ENCODE data around the gene MACROD2. TPM values are rescaled to one million over a fixed set of nuclear protein-coding genes. Genes with fewer than 3 reads are reported as not detected.

Gene MACROD2
- total and polyA plus RNA-seq, 2 experiments from 2014 or later: 2.8 to 4.3 TPM

- Histone ChIP-seq H3K36me3 (ENCODE audit: insufficient read depth) (no peaks in the 10 kb centered on the region), H3K79me2 (replicated peaks; ENCODE audit: insufficient read depth) (no peaks in the 10 kb centered on the region), H3K4me2 (no peak overlapping the region), H2AFZ (no peak overlapping the region), H3K27ac (ENCODE audit: low read depth) (no peak overlapping the region), H3K4me1 (ENCODE audit: insufficient read depth) (peaks cover 16% of the 10 kb centered on the region; the same call in 1 of the 2 replicates), H3K4me3 (no peak overlapping the region), H3K9me2 (ENCODE audit: insufficient read depth) (peaks cover under 1% of the 10 kb centered on the region), H3K27me3 (ENCODE audit: insufficient read depth) (no peaks in the 10 kb centered on the region), H3F3A (replicated peaks; ENCODE audit: low read depth) (no peaks in the 10 kb centered on the region), H4K20me1 (replicated peaks; ENCODE audit: insufficient read depth) (no peaks in the 10 kb centered on the region)
- no peak for DNase-seq (ENCODE audit: low spot score)
- H3K27me3 Mint-ChIP-seq (ENCODE audit: insufficient read depth, low read depth, poor library complexity): no peaks in the 10 kb centered on the region
- TF ChIP-seq CREB1 (CRISPR knock-in tag; IDR thresholded peaks at IDR 0.05; ENCODE audit: low read depth) (no peak), ZNF462 (CRISPR knock-in tag; IDR thresholded peaks at IDR 0.05) (no peak), REST (IDR thresholded peaks at IDR 0.05; ENCODE audit: unreplicated experiment) (no peak), CTCF (conservative IDR thresholded peaks at IDR 0.05; ENCODE audit: low read depth in 2 of 2) (no peak), ZNF114 (CRISPR knock-in tag; IDR thresholded peaks at IDR 0.05) (no peak), STAT1 (IDR thresholded peaks at IDR 0.05; ENCODE audit: unreplicated experiment) (no peak), ETS1 (IDR thresholded peaks at IDR 0.05) (no peak), NANOG (IDR thresholded peaks at IDR 0.05; ENCODE audit: borderline replicate concordance) (no peak), JUNB (IDR thresholded peaks at IDR 0.05; ENCODE audit: unreplicated experiment) (no peak)
- no peak for ATAC-seq
- no peak overlapping the region for H3K27ac Mint-ChIP-seq
- peaks cover 4% of the 10 kb centered on the region for H3K9me3 Mint-ChIP-seq
- no peak overlapping the region for H3K4me3 Mint-ChIP-seq
- peaks cover 4% of the 10 kb centered on the region for H3K36me3 Mint-ChIP-seq (ENCODE audit: low read depth)
- H3K4me1 Mint-ChIP-seq: peaks cover 16% of the 10 kb centered on the region
These were observed 2008.0 kb downstream of the MACROD2 start for GRCh38 chr20:16003310-16003709.

Measured in GM23338 (cell line).